ENCODE results near the gene GLRX3. TPM values are rescaled to one million over a fixed set of nuclear protein-coding genes. Genes with fewer than 3 reads are reported as not detected.

Gene GLRX3
- total RNA-seq (2016; rRNA removed; fragmentation: Illumina TruSeq; extraction: Trizol) (135 and 185 TPM in 2 replicates), polyA plus RNA-seq (2011; rRNA removed) (67.1 and 91.4 TPM in 2 replicates), polyA minus RNA-seq (2011; rRNA and poly(A)+ RNA removed; ENCODE audit: low replicate concordance) (14.1 and 28.5 TPM in 2 replicates), Bru-seq, nascent RNA (percentile 87 among the genes with signal in this experiment), BruChase-seq, experiment 1, labeled RNA remaining after a 6-hour chase (percentile 89 among the genes with signal in this experiment), BruChase-seq, experiment 2, labeled RNA remaining after a 2-hour chase (percentile 89 among the genes with signal in this experiment)
- total RNA-seq (2016; cell fraction: cytosol; rRNA removed; fragmentation: Illumina TruSeq; extraction: Trizol; ENCODE audit: low read depth): 53.2 and 56.2 TPM in 2 replicates
- 139 and 200 TPM in 2 replicates for total RNA-seq (2016; cell fraction: insoluble cytoplasmic fraction; rRNA removed; fragmentation: Illumina TruSeq; extraction: Trizol)
- total RNA-seq (2016; cell fraction: membrane; rRNA removed; fragmentation: Illumina TruSeq; extraction: Trizol): 74.0 and 76.4 TPM in 2 replicates
- total RNA-seq (2016; cell fraction: nucleus; rRNA removed; fragmentation: Illumina TruSeq; extraction: Trizol): 50.5 and 57.7 TPM in 2 replicates
- polyA plus RNA-seq (2011; cell fraction: cytosol; rRNA removed): 51.8 and 58.2 TPM in 2 replicates
- 29.6 and 40.4 TPM in 2 replicates for polyA plus RNA-seq (2011; cell fraction: nucleus; rRNA removed)
- polyA plus RNA-seq (2012): 91.5 and 92.8 TPM in 2 replicates
- polyA plus RNA-seq (2016; cell fraction: cytosol; fragmentation: Illumina TruSeq; extraction: Trizol; ENCODE audit: low read depth): 52.7 and 54.0 TPM in 2 replicates
- polyA plus RNA-seq (2016; cell fraction: insoluble cytoplasmic fraction; fragmentation: Illumina TruSeq; extraction: Trizol; ENCODE audit: low read depth): 190 and 206 TPM in 2 replicates
- polyA plus RNA-seq (2016; cell fraction: membrane; fragmentation: Illumina TruSeq; extraction: Trizol; ENCODE audit: low read depth): 63.1 and 66.1 TPM in 2 replicates
- 81.2 and 94.4 TPM in 2 replicates for polyA plus RNA-seq (2016; cell fraction: nucleus; fragmentation: Illumina TruSeq; extraction: Trizol; ENCODE audit: insufficient read depth, low read depth)
- polyA minus RNA-seq (2011; cell fraction: cytosol; rRNA and poly(A)+ RNA removed): 29.1 and 30.6 TPM in 2 replicates
- polyA minus RNA-seq (2011; cell fraction: nucleus; rRNA and poly(A)+ RNA removed): 48.8 and 52.1 TPM in 2 replicates
- long read RNA-seq, experiment 1, transcript GLRX3-201 (11 exons, 1,302 nt): major isoform, 160 of 201 reads
- long read RNA-seq, experiment 1, transcript GLRX3-202 (12 exons, 3,827 nt): minor isoform, 24 of 201 reads
- long read RNA-seq, experiment 1, partial matches to known transcripts: 9 of 201 reads
- long read RNA-seq, experiment 1, other reads (novel, unspliced or antisense): 8 of 201 reads
- long read RNA-seq, experiment 2, transcript GLRX3-201 (11 exons, 1,302 nt): major isoform, 149 of 231 reads
- long read RNA-seq, experiment 2, transcript GLRX3-202 (12 exons, 3,827 nt): minor isoform, 20 of 231 reads
- long read RNA-seq, experiment 2, partial matches to known transcripts: 33 of 231 reads
- long read RNA-seq, experiment 2, other reads (novel, unspliced or antisense): 29 of 231 reads

DNA sequence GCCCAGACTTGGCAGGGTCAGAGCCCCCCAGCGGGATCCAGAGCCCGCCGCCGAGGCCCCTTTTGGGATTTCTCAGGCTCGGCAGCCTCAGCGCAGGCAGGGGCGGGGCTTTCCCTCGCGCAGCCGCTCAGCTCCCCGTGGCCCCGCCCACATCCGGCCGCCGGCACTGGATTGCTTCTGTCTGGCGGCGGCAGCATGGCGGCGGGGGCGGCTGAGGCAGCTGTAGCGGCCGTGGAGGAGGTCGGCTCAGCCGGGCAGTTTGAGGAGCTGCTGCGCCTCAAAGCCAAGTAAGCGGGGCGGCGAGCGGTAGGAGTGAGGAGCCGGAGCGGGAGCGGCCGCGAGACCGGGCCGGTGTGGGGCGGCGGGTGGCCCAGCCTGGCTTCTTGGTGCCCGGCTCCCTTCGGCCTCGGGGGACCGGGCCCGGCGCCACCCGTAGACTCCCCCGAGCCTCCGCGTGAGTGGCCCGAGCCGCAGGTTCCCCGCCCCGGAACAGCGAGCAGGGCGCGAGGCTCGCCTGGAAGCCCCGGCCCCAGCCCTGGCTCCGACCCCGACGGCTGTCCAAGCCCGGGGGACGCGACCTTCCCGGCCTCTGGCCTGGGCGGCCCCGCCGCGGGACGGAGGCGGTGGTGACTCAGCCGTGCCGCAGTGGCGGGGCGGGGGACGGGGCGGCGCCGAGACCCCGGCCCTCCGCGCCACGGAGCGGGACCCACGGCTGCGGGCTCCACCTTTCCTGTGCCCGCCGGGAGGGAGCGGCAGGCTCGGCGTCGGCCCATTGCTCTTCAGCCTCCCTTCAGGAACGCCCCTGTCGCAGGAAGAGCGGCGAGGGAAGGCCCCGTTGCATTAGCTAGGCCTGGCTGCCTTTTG lies at the start of gene GLRX3:
GLRX3 (plus strand) TSS at position 166 of the 864 bp plus-strand sequence; CDS start at position 196, 30 bp downstream.
- in situ Hi-C loops (cut with HindIII; ENCODE audit: extremely low pct_ligation_motif_present, low pct_unique_long_range_greater_than_20kb): no loop called here
- no peak for FAIRE-seq
- H3K4me2 ChIP-seq (ENCODE audit: low read depth, low read length): peak within 1 kb of the TSS; percentile 88
- DNase-seq (ENCODE audit: low spot score): peak; percentile 68
- H2AFZ ChIP-seq (ENCODE audit: low read length): no peak within 1 kb of the TSS
- peak within 1 kb of the TSS; percentile 66 to 90 (median 74) for H3K4me3 ChIP-seq (replicated peaks in 1 of 3; ENCODE audit: insufficient read depth in 1 of 3, low read depth in 2 of 3, low read length in 3 of 3)
- intact Hi-C loops (cut with micrococcal nuclease; ENCODE audit: unreplicated experiment): loop anchor here (1.0 kb wide), 1 partner anchor 26 kb away; the partner anchor contains the start of gene C10orf143
- no TSS peak for BruUV-seq (replicated peaks)
- H3K27me3 ChIP-seq (ENCODE audit: control insufficient read depth in 1 of 2, insufficient read depth in 2 of 2, low read length in 2 of 2): peaks cover 0 to 13% of the 10 kb centered on the region in 2 experiments; a peak in 2 of 5 replicates
- peak within 1 kb of the TSS; percentile 88 for H3K9ac ChIP-seq (ENCODE audit: insufficient read depth, low read depth, low read length)
- no peaks in the 10 kb centered on the region for H3K9me3 ChIP-seq (ENCODE audit: low read length)
- peaks cover 49% of the 10 kb centered on the region for H3K79me2 ChIP-seq (ENCODE audit: insufficient read depth, low read length)
- 3% methylated on average over 7 of the region's 96 CpGs for WGBS (ENCODE audit: low lambda C conversion rate)
- ChIA-PET CTCF (ENCODE audit: low intra/inter-chr PET ratio, low total read pairs) (no interaction called here), POLR2A (interaction anchor here (0.8 to 5.9 kb wide), 4 partner anchors 9 to 26 kb away, joined by 3 to 221 read pairs (median 4); partner anchors contain the start of gene C10orf143)
- peak within 1 kb of the TSS; percentile 81 for H3K27ac ChIP-seq (ENCODE audit: extremely low read length, insufficient read depth, low read length)
- H4K20me1 ChIP-seq (ENCODE audit: insufficient read depth, low read length): peaks cover 33% of the 10 kb centered on the region
- ATAC-seq: peak; percentile 80
- H3K4me1 ChIP-seq (ENCODE audit: insufficient read depth, low read length): peaks cover 56% of the 10 kb centered on the region
- 0 out of 5 replicates have a peak, but pooled peaks cover 0 to under 1% of the 10 kb centered on the region in 2 experiments for H3K36me3 ChIP-seq (replicated peaks in 1 of 2; ENCODE audit: control insufficient read depth in 1 of 2, insufficient read depth in 2 of 2, low read length in 2 of 2)
- TF ChIP-seq MAZ (IDR thresholded peaks at IDR 0.05; ENCODE audit: borderline replicate concordance, low read depth, low read length) (0 out of 2 replicates have a peak, but pooled peaks have one; percentile 64), MAZ (CRISPR knock-in tag; IDR thresholded peaks at IDR 0.05; ENCODE audit: low read depth) (peak; percentile 54; the same call in 1 of the 2 replicates), NAIF1 (CRISPR knock-in tag; IDR thresholded peaks at IDR 0.05; ENCODE audit: borderline replicate concordance) (0 out of 2 replicates have a peak, but pooled peaks have one; percentile 41), ZNF563 (CRISPR knock-in tag; IDR thresholded peaks at IDR 0.05) (0 out of 2 replicates have a peak, but pooled peaks have one; percentile 50), PTBP1 (IDR thresholded peaks at IDR 0.05; ENCODE audit: low read depth, low read length, poor library complexity, severe bottlenecking) (no peak), HDAC1 (CRISPR knock-in tag; IDR thresholded peaks at IDR 0.05) (peak; percentile 72), ZNF782 (CRISPR knock-in tag; IDR thresholded peaks at IDR 0.05; ENCODE audit: borderline replicate concordance) (no peak; the same call in 1 of the 2 replicates), PITX1 (CRISPR knock-in tag; IDR thresholded peaks at IDR 0.05) (no peak; the same call in 1 of the 2 replicates), AKAP8 (CRISPR knock-in tag; IDR thresholded peaks at IDR 0.05) (no peak), SNRNP70 (IDR thresholded peaks at IDR 0.05; ENCODE audit: low read depth, low read length) (no peak)
- TF ChIP-seq, protein P1, sequence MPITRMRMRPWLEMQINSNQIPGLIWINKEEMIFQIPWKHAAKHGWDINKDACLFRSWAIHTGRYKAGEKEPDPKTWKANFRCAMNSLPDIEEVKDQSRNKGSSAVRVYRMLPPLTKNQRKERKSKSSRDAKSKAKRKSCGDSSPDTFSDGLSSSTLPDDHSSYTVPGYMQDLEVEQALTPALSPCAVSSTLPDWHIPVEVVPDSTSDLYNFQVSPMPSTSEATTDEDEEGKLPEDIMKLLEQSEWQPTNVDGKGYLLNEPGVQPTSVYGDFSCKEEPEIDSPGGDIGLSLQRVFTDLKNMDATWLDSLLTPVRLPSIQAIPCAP (CRISPR knock-in tag; IDR thresholded peaks at IDR 0.05; ENCODE audit: low read depth): no peak

Data from HepG2 (cell line).